Tibial nerve (tissue), 4 donors: ENCODE measurements around the gene ARPC5L. TPM values are rescaled to one million over a fixed set of nuclear protein-coding genes. Genes with fewer than 3 reads are reported as not detected.
A peak's percentile ranks its signal among the peaks of the same experiment; 100 is the strongest.
"Not testable (repeated sequence)": the region's sequence is repeated elsewhere in the genome, so short reads cannot be mapped to it uniquely, and the experiment has no call there.

Experiments
- DNase-seq, 2 donors: peaks; one replicate each; pipeline ENCODE4 v3.0.0-alpha.2; 2019; ENCODE audit warnings: low spot score in 2 of 2
- H3K27ac ChIP-seq, 4 donors: fragments of 200-600 bp; sonication (generic) in 3 of 4; one replicate each; pipeline ENCODE4 v1.5.1; 2017 to 2019; ENCODE audit warnings: mild to moderate bottlenecking in 1 of 4
- H3K27me3 ChIP-seq, 2 donors: fragments of 200-600 bp; sonication (generic) in 1 of 2; one replicate each; pipeline versions ENCODE4 v1.5.1 to v1.6.0; 2017 to 2019
- H3K36me3 ChIP-seq, 3 donors: fragments of 200-600 bp; sonication (generic); one replicate each; pipeline ENCODE4 v1.5.1; 2018 to 2019
- H3K4me1 ChIP-seq, 4 donors: fragments of 200-600 bp; sonication (generic) in 3 of 4; one replicate each; pipeline ENCODE4 v1.5.1; 2017 to 2019
- H3K4me3 ChIP-seq, 4 donors: fragments of 200-600 bp; sonication (generic) in 3 of 4; one replicate each; pipeline ENCODE4 v1.5.1; 2017 to 2019; ENCODE audit warnings: mild to moderate bottlenecking in 1 of 4, moderate library complexity in 1 of 4
- H3K9me3 ChIP-seq, 4 donors: fragments of 200-600 bp; sonication (generic) in 3 of 4; one replicate each; pipeline ENCODE4 v1.5.1; 2017 to 2019
- EP300 ChIP-seq, 2 donors: sonication (generic); formaldehyde crosslinking; IDR thresholded peaks; one replicate each; pipeline ENCODE4 v1.6.1; 2017; ENCODE audit warnings: antibody characterized with exemption in 2 of 2, mild to moderate bottlenecking in 1 of 2
- POLR2A ChIP-seq, 2 donors: fragments of 450-650 bp; IDR thresholded peaks; one replicate each; pipeline ENCODE4 v1.6.1; 2017; ENCODE audit warnings: antibody characterized with exemption in 2 of 2, mild to moderate bottlenecking in 2 of 2, moderate library complexity in 2 of 2
- WGBS, 2 donors: methylation state at CpG; one replicate each; pipeline ENCODE4 v1.1.5; 2018; 5-methylcytosine and 5-hydroxymethylcytosine counted together
- total RNA-seq, 4 donors: library from RNA; depleted of rRNA; stranded (reverse); fragments of >200 nt; gene quantifications; one replicate each; pipeline ENCODE4 v1.1.0, GENCODE V29; 2016
- TF ChIP-seq, protein P1 (sequence below), 5 experiments: fragments of 200-600 bp in 3 of 5; fragments of 450-650 bp in 2 of 5; sonication (generic) in 3 of 5; IDR thresholded peaks; one replicate each; pipeline ENCODE4 v1.5.1; 2016 to 2019; ENCODE audit warnings: antibody characterized with exemption in 5 of 5, mild to moderate bottlenecking in 3 of 5, moderate library complexity in 2 of 5

ARPC5L gene
- total RNA-seq, 4 donors from 2014 or later = 21.6 to 25.3 (median 24.2) TPM

DNA sequence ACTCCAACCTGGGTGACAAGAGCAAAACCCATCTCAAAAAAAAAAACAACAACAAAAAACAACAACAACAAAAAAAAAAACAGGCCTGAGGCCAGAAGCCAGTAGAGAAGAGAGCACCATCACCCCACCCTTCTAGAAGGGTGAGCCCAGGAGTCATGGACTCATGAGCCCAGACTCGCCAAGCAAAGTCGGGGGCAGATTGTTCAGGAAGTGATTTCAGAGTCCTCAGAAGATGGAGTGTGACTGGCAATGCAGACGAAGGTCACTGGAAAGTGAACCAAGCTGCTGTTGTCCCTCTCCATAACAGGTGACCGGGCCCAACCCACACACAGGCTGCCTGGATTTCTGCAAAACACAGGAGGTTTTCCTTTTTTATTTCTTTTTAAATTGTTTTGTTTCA, 17.6 kb upstream of the ARPC5L start:
- Histone ChIP-seq H3K27me3 (no peaks in the 10 kb centered on the region), H3K9me3 (no peaks in the 10 kb centered on the region), H3K36me3 (no peaks in the 10 kb centered on the region), H3K4me3 (no peak overlapping the region), H3K4me1 (peaks cover 0 to 10% (median 0%) of the 10 kb centered on the region in 4 donors), H3K27ac (no peak overlapping the region)
- DNase-seq = no peak
- WGBS, 2 donors = 66 to 77% methylated on average over 4 of the region's 4 CpGs
- TF ChIP-seq POLR2A (IDR thresholded peaks at IDR 0.05) (no peak), EP300 (IDR thresholded peaks at IDR 0.05) (no peak)
- TF ChIP-seq, protein P1, sequence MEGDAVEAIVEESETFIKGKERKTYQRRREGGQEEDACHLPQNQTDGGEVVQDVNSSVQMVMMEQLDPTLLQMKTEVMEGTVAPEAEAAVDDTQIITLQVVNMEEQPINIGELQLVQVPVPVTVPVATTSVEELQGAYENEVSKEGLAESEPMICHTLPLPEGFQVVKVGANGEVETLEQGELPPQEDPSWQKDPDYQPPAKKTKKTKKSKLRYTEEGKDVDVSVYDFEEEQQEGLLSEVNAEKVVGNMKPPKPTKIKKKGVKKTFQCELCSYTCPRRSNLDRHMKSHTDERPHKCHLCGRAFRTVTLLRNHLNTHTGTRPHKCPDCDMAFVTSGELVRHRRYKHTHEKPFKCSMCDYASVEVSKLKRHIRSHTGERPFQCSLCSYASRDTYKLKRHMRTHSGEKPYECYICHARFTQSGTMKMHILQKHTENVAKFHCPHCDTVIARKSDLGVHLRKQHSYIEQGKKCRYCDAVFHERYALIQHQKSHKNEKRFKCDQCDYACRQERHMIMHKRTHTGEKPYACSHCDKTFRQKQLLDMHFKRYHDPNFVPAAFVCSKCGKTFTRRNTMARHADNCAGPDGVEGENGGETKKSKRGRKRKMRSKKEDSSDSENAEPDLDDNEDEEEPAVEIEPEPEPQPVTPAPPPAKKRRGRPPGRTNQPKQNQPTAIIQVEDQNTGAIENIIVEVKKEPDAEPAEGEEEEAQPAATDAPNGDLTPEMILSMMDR (IDR thresholded peaks at IDR 0.05) = no peak

DNA sequence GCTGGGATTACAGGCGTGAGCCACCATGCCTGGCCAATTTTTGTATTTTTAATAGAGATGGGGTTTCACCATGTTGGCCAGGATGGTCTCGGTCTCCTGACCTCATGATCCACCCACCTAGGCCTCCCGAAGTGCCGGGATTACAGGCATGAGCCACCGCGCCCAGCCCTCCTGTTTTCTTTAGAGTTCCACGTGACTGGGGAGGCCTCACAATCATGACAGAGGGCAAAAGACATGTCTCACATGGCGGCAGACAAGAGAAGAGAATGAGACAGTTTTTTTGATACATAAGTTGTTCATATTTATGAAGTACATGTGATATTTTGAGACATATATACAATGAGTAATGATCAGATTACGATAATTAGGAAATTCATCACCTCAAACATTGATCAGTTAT, 15.5 kb upstream of the ARPC5L start:
- not testable (repeated sequence) for H3K36me3 ChIP-seq, H3K9me3 ChIP-seq, H3K4me3 ChIP-seq, H3K27ac ChIP-seq, H3K27me3 ChIP-seq, DNase-seq
- peaks cover 0 to 17% (median under 1%) of the 10 kb centered on the region in 4 donors for H3K4me1 ChIP-seq
- 89 to 94% methylated on average over 9 of the region's 9 CpGs for WGBS, 2 donors

DNA sequence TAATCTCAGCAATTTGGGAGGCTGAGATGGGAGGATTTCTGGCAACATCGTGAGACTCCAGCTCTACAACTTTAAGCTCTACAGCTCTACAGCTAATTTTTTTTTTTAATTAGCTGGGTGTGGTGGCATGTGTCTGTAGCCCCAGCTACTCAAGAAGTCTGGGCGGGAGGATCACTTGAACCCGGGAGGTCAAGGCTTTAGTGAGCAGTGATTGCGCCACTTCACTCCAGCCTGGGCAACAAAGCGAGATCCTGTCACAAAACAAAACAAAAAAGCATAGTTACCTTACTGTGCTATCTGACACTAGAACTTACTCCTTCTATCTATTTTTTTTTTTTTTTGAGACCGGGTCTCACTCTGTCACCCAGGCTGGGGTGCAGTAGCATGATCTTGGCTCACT, 15.0 kb upstream of the ARPC5L start:
- no peaks in the 10 kb centered on the region for H3K9me3 ChIP-seq
- no peak for DNase-seq
- TF ChIP-seq, protein P1 (IDR thresholded peaks at IDR 0.05) = no peak
- no peak for TF ChIP-seq POLR2A (IDR thresholded peaks at IDR 0.05)
- no peak for TF ChIP-seq EP300 (IDR thresholded peaks at IDR 0.05)
- no peak overlapping the region for H3K4me3 ChIP-seq
- no peaks in the 10 kb centered on the region for H3K27me3 ChIP-seq
- H3K27ac ChIP-seq = no peak overlapping the region
- 88 to 94% methylated on average over 6 of the region's 6 CpGs for WGBS, 2 donors
- no peaks in the 10 kb centered on the region for H3K36me3 ChIP-seq
- H3K4me1 ChIP-seq = peaks cover 0 to 22% (median 3%) of the 10 kb centered on the region in 4 donors

DNA sequence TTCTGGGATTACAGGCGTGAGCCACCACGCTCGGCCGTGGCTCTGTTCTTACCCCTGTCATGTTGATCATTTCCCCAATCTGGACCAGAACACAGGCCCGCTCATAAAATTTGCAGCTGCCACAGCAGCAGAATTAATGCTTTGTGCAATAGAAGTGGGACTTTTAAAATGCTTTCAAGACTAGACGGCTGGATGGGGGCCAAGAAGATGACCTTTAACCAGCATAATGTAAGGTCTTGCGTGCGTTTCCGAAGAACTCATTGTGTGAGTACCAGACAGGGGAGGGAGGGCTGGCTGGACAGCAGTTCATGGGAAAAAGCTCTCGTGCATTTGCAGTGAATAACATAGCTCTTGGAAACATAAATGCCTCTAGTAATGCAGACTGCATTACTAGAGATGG, 12.1 kb upstream of the ARPC5L start:
- Histone ChIP-seq H3K27me3 (no peaks in the 10 kb centered on the region), H3K4me3 (no peak overlapping the region), H3K36me3 (no peaks in the 10 kb centered on the region), H3K27ac (peak overlapping the region in 2 of 4 donors; percentile 63 to 69), H3K9me3 (no peaks in the 10 kb centered on the region), H3K4me1 (peaks cover 0 to 41% (median 16%) of the 10 kb centered on the region in 4 donors)
- 34 to 42% methylated on average over 10 of the region's 10 CpGs for WGBS, 2 donors
- peak; percentile 57 to 75 for DNase-seq
- peak; percentile 37 to 90 for TF ChIP-seq EP300 (IDR thresholded peaks at IDR 0.05)
- TF ChIP-seq, protein P1 (IDR thresholded peaks at IDR 0.05) = no peak

DNA sequence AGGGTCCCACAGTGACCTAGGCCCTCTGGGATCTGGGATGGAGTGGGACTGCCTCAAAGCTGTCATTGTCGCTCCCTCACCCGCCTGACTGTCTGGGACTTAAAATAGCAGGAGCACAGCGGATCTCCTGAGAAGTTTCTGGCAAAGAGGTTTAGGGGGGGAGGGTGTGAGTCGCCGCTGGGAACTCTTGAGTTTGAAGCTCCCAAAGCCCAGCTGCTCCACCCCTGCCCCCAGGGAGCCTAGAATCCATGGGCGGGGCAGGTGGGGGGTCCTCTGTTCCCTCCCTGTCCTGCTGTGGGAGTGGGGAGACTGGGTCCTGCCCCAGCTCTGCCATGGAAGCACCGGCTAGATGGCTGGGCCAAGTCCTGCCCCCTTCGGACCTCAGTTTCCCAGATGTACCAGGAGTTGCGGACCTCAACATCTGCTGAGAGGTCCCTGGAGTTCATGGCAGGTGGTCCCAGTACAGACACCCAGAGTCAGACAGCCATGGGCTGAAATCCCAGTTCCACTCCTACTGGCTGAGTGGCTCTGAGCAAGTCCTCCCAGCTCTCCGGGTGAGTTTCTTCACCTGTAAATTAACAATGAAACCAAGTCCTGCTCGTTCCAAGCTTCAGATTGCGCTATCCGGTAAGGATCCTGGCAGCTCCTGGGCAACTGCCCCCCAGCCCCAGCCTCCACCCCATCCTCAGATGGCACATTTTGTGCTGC, 9.7 kb upstream of the ARPC5L start:
- TF ChIP-seq, protein P1 (IDR thresholded peaks at IDR 0.05) = no peak
- peaks cover 0 to 41% (median 16%) of the 10 kb centered on the region in 4 donors for H3K4me1 ChIP-seq
- peaks cover 0 to 15% (median 0%) of the 10 kb centered on the region in 3 donors for H3K36me3 ChIP-seq
- H3K27ac ChIP-seq = peak overlapping the region in 3 of 4 donors; percentile 34 to 66 (median 48)
- no peak for DNase-seq
- WGBS, 2 donors = 52% methylated on average over 12 to 13 of the region's 13 CpGs
- H3K9me3 ChIP-seq = no peaks in the 10 kb centered on the region
- peak overlapping the region in 3 of 4 donors; percentile 44 to 48 (median 48) for H3K4me3 ChIP-seq
- no peaks in the 10 kb centered on the region for H3K27me3 ChIP-seq
